HUDEP-2 (cell line): ENCODE measurements around the gene MC3R.
A peak's percentile ranks its signal among the peaks of the same experiment; 100 is the strongest.

ENCODE experiments used
- DNase-seq, 76 experiments: peaks; one replicate each; lab custom pipeline; 2025; ENCODE audit not compliant: unreplicated experiment in 76 of 76; lab: John Stamatoyannopoulos, UW

MC3R gene

DNA sequence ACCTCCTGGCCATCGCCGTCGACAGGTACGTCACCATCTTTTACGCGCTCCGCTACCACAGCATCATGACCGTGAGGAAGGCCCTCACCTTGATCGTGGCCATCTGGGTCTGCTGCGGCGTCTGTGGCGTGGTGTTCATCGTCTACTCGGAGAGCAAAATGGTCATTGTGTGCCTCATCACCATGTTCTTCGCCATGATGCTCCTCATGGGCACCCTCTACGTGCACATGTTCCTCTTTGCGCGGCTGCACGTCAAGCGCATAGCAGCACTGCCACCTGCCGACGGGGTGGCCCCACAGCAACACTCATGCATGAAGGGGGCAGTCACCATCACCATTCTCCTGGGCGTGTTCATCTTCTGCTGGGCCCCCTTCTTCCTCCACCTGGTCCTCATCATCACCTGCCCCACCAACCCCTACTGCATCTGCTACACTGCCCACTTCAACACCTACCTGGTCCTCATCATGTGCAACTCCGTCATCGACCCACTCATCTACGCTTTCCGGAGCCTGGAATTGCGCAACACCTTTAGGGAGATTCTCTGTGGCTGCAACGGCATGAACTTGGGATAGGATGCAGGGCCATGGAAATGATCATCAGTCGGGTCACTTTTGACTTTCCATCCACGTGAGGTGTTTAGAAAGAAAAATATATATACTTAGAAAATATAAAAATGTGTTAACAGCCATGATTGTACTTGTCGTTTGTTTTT lies 868 bp downstream of the MC3R start:
- peak in 59 of 76 experiments; percentile 4 to 71 (median 37) for DNase-seq

- no peak for DNase-seq
Measured at GRCh38 chr20:56249956-56250355, 1.4 kb downstream of the MC3R start.

- DNase-seq: no peak
Measured at GRCh38 chr20:56257604-56258003, 9.1 kb downstream of the MC3R start.

DNA sequence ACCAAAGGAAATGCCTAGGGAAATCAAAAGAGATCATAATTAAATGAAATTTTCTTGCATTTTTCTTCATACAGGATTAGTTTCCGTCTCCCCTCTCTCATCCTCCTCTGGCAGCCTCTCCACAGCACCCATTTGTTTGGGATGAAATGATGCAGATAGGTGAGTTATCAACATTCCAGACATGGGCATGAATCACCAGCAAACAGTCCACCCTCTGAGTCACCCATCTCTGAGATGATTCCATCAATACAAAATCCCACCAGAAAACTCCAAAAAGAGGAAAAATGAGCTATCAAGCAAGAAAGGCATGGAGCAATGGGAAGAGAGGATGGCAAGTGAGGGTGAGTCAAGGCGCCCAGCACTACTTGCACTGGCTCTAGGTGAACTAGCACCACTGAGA lies 11.4 kb downstream of the MC3R start:
- DNase-seq: no peak

DNA sequence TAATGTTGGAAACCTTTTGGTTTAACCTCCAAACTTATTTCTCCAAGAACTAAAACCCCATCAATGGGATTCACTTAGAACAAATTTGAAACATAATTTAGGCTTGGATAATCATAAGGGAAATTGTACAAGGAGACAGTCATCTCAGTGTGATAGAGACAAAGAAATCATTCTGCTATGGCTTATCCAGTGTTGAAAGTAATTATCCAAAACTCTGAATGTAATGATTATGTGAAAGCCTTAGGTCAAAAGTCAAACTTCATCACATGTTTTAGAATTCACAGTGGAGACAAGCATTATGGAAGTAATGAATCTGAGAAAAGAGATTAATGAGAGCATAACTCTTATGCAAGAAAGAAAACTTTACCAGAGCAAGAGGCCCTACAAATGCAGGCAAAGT lies 20.0 kb downstream of the MC3R start:
- DNase-seq: no peak

GRCh38 chr20:56271974-56272373 lies 23.4 kb downstream of the MC3R start:
- DNase-seq: no peak

GRCh38 chr20:56273491-56273890 lies 25.0 kb downstream of the MC3R start:
- DNase-seq: no peak

- DNase-seq: no peak
Measured at GRCh38 chr20:56274156-56274555, 25.6 kb downstream of the MC3R start.

GRCh38 chr20:56278196-56278595 lies 29.7 kb downstream of the MC3R start:
- no peak for DNase-seq

GRCh38 chr20:56285496-56285895 lies 37.0 kb downstream of the MC3R start:
- DNase-seq: no peak

DNA sequence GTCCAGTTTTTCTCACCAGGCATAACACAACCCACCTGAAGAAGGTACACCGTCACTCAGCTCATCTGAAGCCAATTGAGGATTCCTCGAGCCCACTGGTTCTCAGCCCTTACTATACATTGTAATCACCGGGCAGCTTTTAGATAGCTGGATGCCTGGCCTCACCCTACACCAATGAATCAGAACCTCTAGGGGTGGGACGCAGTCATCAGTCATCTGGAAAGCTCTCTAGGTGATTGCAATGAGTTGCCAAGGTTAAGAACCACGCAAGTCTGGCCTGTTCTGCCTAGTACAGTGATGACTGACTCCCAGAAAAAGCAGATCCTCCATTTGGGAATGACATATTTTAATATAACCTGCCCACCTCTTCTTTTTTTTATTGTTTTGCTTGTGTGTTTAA lies 41.1 kb downstream of the MC3R start:
- no peak for DNase-seq

DNA sequence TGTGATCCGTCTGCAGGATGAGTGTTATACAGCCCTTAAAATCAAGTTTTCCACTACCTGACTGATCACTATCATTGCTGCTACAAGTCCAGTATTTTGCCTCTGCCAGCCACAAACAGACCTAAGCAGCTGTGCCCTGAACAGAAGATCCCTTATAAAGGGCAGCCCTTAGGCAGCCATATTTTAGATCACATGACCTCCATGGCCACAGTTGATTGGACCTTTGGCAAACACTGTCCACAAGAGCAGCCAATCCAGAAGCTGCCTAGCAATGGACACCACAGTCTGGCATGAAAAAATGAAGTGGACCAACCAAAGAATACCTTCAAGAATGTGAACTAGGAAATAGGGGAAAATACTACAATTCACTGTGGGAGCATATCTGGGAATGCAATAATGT lies 50.8 kb downstream of the MC3R start:
- DNase-seq: no peak
